Small intestine (tissue), 7 donors: ENCODE results near the gene SERPINB1. TPM values are rescaled to one million over a fixed set of nuclear protein-coding genes. Genes with fewer than 3 reads are reported as not detected.
"Not testable (repeated sequence)": the region's sequence is repeated elsewhere in the genome, so short reads cannot be mapped to it uniquely, and the experiment has no call there.

ENCODE experiments used
- DNase-seq, 2 donors: peaks; one replicate each; pipeline versions ENCODE4 v3.0.0 to v3.0.0-alpha.2; 2013
- FAIRE-seq: peaks from 2 replicates; lab custom pipeline; 2012; peaks lifted over from hg19 to GRCh38; lab: Jason Lieb, UNC
- H3K27ac ChIP-seq, 3 donors: one replicate each; pipeline ENCODE4 v1.5.1; 2013; ENCODE audit warnings: low read length in 2 of 3, mild to moderate bottlenecking in 2 of 3, control low read depth in 1 of 3, inconsistent platforms in 1 of 3, low read depth in 1 of 3, moderate library complexity in 1 of 3
- H3K27me3 ChIP-seq, 3 donors: one replicate each; pipeline ENCODE4 v1.6.1; 2013; ENCODE audit warnings: low read length in 3 of 3, inconsistent platforms in 1 of 3; ENCODE audit not compliant: control insufficient read depth in 3 of 3, insufficient read depth in 3 of 3
- H3K36me3 ChIP-seq, 3 donors: one replicate each; pipeline ENCODE4 v1.6.1; 2013; ENCODE audit warnings: low read length in 3 of 3, inconsistent platforms in 1 of 3, low read depth in 1 of 3, mild to moderate bottlenecking in 1 of 3, moderate library complexity in 1 of 3; ENCODE audit not compliant: control insufficient read depth in 3 of 3, insufficient read depth in 2 of 3
- H3K4me1 ChIP-seq, 3 donors: one replicate each; pipeline ENCODE4 v1.6.1; 2013; ENCODE audit warnings: low read length in 2 of 3, inconsistent platforms in 1 of 3, low read depth in 1 of 3, mild to moderate bottlenecking in 1 of 3, moderate library complexity in 1 of 3; ENCODE audit not compliant: control insufficient read depth in 3 of 3, insufficient read depth in 2 of 3
- H3K4me3 ChIP-seq, 3 donors: one replicate each; pipeline ENCODE4 v1.5.1; 2013; ENCODE audit warnings: low read length in 3 of 3, control low read depth in 1 of 3, inconsistent platforms in 1 of 3, low read depth in 1 of 3, mild to moderate bottlenecking in 1 of 3, moderate library complexity in 1 of 3
- H3K9me3 ChIP-seq, 2 donors: one replicate each; pipeline ENCODE4 v1.6.1; 2013; ENCODE audit warnings: low read depth in 1 of 2, low read length in 1 of 2; ENCODE audit not compliant: control insufficient read depth in 2 of 2, insufficient read depth in 1 of 2
- WGBS, 3 donors: extraction: QIAGEN DNeasy Blood & Tissue Kit; methylation state at CpG; one replicate each; pipeline ENCODE4 v1.1.7; 2013; 5-methylcytosine and 5-hydroxymethylcytosine counted together
- polyA plus RNA-seq, 4 donors: library from polyadenylated mRNA; stranded (reverse) in 3 of 4; unstranded in 1 of 4; fragments of 200-250 nt in 3 of 4; fragments of 120-200 nt in 1 of 4; gene quantifications; one replicate each; pipeline versions ENCODE4 v1.2.1 to v1.2.3, GENCODE V29; 2013
- donor health status: healthy with polysubstance abuse.
- donor health status: control.
- donor health status: control.
- donor health status: Bipolar disorder and iron deficiency.
- donor health status: healthy.

Gene SERPINB1
- polyA plus RNA-seq, 4 donors: 116 to 226 (median 161) TPM

DNA sequence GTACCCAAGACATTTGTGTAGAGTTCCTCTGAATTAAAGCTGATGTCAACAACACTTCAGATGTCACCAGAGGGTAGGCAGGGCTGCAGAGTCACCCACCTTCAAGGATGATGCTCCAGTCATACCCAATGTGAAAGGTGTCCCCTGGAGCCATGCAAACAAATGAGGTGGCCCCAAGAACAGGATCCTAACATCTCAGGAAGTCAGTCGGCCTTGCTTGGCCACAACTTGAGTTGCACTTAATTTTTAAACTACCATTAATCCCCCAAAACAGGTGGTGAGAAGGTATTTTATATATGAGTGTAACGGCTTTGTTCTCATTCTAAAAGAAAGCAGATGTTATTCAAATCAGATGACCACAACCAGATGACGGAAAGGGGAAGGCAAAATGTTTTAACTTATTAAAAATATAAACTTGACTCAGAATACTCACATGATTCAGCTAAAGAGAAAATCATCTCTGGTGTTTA lies 21.1 kb upstream of the SERPINB1 start:
- FAIRE-seq: no peak

DNA sequence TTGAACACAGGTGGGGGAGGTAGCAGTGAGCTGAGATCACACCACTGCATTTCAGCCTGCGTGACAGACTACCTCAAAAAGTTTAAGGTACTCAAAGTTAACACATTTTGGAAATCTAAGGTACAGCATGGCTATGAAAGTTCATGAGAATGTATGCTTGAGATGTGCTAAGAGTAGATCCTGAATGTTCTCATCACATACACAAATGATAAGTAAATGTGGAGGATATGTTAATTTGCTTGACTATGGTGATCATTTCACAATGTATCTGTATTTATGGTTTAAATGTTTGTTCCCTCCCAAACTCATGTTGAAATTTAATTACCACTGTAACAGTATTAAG lies 20.1 kb upstream of the SERPINB1 start:
- DNase-seq (no peak), FAIRE-seq (no peak)
- H3K27me3 ChIP-seq: no peaks in the 10 kb centered on the region
- H3K9me3 ChIP-seq: no peaks in the 10 kb centered on the region
- H3K4me1 ChIP-seq: peaks cover 3 to 32% (median 8%) of the 10 kb centered on the region in 3 donors
- H3K4me3 ChIP-seq: no peak overlapping the region
- H3K27ac ChIP-seq: peak overlapping the region in 1 of 3 donors; percentile 80
- 88 to 97% (median 89%) methylated on average over 1 of the region's 1 CpG for WGBS, 3 donors
- peaks cover 0 to 3% (median 0%) of the 10 kb centered on the region in 3 donors for H3K36me3 ChIP-seq

More for the DNA sequence above, 21.1 kb upstream of the SERPINB1 start:
- Histone ChIP-seq H3K4me1 (peaks cover 3 to 29% (median 8%) of the 10 kb centered on the region in 3 donors), H3K9me3 (no peaks in the 10 kb centered on the region), H3K27me3 (no peaks in the 10 kb centered on the region), H3K4me3 (no peak overlapping the region), H3K27ac (peak overlapping the region in 1 of 3 donors; percentile 55), H3K36me3 (peaks cover 0 to 3% (median 0%) of the 10 kb centered on the region in 3 donors)
- WGBS, 3 donors: 65 to 83% (median 67%) methylated on average over 3 of the region's 3 CpGs
- DNase-seq: no peak

DNA sequence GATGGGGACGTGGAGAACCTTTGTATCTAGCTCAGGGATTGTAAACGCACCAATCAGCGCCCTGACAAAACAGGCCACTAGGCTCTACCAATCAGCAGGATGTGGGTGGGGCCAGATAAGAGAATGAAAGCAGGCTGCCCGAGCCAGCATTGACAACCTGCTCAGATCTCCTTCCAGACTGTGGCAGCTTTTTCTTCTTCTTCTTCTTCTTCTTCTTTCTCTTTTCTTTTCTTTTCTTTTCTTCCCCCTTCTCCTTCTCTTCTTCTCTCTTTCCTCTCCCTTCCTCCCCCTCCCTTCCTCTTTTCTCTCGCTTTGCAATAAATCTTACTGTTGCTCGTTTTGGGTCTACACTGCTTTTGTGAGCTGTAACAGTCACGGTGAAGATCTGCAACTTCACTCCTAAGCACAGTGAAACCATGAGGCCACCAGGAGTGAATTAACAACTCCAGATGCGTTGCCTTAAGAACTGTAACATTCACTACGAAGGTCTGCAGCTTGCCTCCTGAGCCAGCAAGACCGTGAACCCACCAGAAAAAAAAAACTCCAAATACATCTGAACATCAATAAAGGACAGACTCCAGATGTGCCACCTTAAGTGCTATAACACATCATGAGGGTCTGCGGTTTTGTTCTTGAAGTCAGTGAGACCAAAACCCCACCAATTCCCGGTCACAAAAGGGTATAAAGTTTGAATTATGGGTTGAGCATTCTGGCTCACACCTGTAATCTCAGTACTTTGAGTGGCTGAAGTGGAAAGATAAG lies 19.6 kb upstream of the SERPINB1 start:
- no peaks in the 10 kb centered on the region for H3K27me3 ChIP-seq
- 68 to 75% (median 69%) methylated on average over 9 to 12 of the region's 12 CpGs for WGBS, 3 donors
- FAIRE-seq (no peak), DNase-seq (no peak)
- H3K36me3 ChIP-seq: peaks cover 0 to 3% (median 0%) of the 10 kb centered on the region in 3 donors
- peak overlapping the region in 1 of 3 donors; percentile 80 for H3K27ac ChIP-seq
- H3K9me3 ChIP-seq: no peaks in the 10 kb centered on the region
- no peak overlapping the region for H3K4me3 ChIP-seq
- H3K4me1 ChIP-seq: peaks cover 0 to 27% (median 7%) of the 10 kb centered on the region in 3 donors

GRCh38 chr6:2860706-2861059 lies 19.0 kb upstream of the SERPINB1 start:
- not testable (repeated sequence) for H3K36me3 ChIP-seq, H3K27me3 ChIP-seq, FAIRE-seq, H3K27ac ChIP-seq, DNase-seq, H3K4me3 ChIP-seq, H3K9me3 ChIP-seq
- WGBS, 3 donors: 83 to 93% (median 89%) methylated on average over 1 to 2 of the region's 2 CpGs
- peaks cover 0 to 23% (median 3%) of the 10 kb centered on the region in 3 donors for H3K4me1 ChIP-seq

DNA sequence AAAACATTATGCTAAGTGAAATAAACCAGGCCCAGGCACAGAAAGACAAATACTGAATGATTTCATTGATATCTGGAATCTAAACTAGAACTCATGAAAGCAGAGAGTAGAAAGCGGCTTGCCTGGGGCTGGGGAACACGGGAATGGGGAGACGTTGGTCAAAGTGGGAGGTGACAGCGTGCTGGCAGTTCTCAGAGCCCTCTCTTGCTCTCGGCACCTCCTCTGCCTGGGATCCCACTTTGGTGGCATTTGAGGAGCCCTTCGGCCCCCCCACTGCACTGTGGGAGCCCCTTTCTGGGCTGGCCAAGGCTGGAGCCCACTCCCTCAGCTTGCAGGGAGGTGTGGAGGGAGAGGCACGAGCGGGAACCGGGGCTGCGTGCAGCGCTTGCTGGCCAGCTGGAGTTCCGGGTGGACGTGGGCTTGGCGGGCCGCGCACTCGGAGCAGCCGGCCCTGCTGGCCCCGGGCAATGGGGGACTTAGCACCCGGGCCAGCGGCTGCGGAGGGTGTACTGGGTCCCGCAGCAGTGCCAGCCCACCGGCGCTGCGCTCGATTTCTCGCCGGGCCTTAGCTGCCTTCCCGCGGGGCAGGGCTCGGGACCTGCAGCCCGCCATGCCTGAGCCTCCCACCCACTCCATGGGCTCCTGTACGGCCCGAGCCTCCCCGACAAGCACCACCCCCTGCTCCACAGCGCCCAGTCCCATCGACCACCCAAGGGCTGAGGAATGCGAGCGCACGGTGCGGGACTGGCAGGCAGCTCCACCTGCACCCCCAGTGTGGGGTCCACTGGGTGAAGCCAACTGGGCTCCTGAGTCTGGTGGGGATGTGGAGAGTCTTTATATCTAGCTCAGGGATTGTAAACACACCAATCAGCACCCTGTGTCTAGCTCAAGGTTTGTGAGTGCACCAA lies 18.4 kb upstream of the SERPINB1 start:
- 96 to 97% (median 97%) methylated on average over 28 to 41 of the region's 42 CpGs for WGBS, 3 donors
- DNase-seq, H3K4me3 ChIP-seq, H3K27me3 ChIP-seq, H3K9me3 ChIP-seq, H3K36me3 ChIP-seq, FAIRE-seq: not testable (repeated sequence)
- Histone ChIP-seq H3K4me1 (peaks cover 0 to 20% (median 3%) of the 10 kb centered on the region in 3 donors), H3K27ac (peak overlapping the region in 1 of 3 donors; percentile 90)

DNA sequence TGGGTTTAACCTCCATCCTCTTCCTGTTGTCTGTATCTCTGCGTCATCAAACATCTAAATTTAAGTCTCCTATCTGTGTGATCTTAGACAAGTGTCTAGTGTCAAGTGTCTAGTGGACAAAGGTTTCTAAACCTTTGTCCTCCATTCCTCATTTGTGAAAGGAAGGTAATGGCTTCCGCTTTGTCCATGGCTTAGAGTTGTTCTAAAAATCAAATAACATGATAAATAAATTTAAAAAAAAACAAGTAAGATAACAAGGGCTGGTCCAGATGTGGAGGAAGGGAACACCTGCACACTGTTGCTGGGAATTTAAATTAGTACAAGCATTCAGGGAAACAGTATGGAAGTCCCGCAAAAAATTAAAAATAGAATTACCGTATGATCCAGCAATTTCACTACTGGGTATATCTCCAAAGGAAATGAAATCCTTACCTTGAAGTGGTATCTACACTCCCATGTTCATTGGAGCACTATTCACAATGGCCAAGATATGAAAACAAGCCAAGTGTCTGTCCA lies 17.6 kb upstream of the SERPINB1 start:
- H3K4me3 ChIP-seq: no peak overlapping the region
- H3K4me1 ChIP-seq: peaks cover 0 to 28% (median 3%) of the 10 kb centered on the region in 3 donors
- no peaks in the 10 kb centered on the region for H3K36me3 ChIP-seq
- FAIRE-seq (no peak), DNase-seq (no peak)
- H3K9me3 ChIP-seq: no peaks in the 10 kb centered on the region
- 71 to 85% (median 78%) methylated on average over 4 of the region's 4 CpGs for WGBS, 3 donors
- H3K27me3 ChIP-seq: no peaks in the 10 kb centered on the region
- H3K27ac ChIP-seq: peak overlapping the region in 2 of 3 donors; percentile 76 to 90

DNA sequence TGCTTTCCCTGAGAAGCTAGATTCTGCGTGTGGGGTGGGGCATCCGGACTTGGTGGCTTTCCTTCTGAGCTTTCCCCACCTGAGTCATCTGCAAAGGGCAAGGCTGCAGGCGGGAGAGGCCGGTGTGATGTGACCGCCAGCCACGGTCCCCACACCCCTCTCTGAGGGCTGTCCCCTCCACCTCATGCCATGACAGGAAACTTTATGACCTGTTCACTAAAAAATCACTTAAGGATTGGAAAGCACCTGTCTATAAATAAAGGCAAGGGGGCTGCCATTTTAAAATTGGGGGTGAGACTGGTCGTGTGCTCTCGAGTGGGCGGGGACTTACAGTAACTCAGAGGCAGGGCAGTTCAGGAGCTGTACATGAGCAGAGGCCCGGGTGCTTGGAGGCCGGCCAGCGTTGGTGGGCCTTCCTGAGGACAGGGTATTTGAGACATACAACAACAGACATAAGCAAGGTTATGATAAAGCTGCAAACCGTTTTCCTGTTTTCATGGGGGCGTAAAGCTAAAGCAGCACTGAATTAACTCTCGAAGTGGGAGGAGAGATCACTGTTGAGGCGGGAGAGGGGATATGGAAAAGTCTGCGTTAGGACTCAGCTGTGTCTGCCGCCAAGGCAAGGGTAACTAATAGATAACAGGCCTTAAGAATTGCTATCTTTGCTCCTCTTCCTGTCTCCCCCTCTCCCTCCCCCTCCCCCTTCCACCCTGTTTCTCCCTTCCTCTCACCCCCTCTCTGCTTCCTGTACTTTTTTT lies 16.1 kb upstream of the SERPINB1 start:
- DNase-seq: peak in 1 of 2 donors; percentile 38

More for the DNA sequence above, 16.1 kb upstream of the SERPINB1 start:
- FAIRE-seq: no peak
- WGBS, 3 donors: 44 to 60% (median 56%) methylated on average over 18 of the region's 18 CpGs
- H3K27me3 ChIP-seq: no peaks in the 10 kb centered on the region
- no peaks in the 10 kb centered on the region for H3K36me3 ChIP-seq
- no peak overlapping the region for H3K4me3 ChIP-seq
- no peaks in the 10 kb centered on the region for H3K9me3 ChIP-seq
- H3K4me1 ChIP-seq: peaks cover 0 to 27% (median 6%) of the 10 kb centered on the region in 3 donors
- H3K27ac ChIP-seq: peak overlapping the region; percentile 67 to 90 (median 76)
